Measurements from ENCODE around the gene RNF112. TPM values are rescaled to one million over a fixed set of nuclear protein-coding genes. Genes with fewer than 3 reads are reported as not detected.

RNF112 gene
- total RNA-seq, 2 donors from 2014 or later, result 2.8 to 8.3 TPM

- no peak for TF ChIP-seq CTCF (IDR thresholded peaks at IDR 0.05)
- ATAC-seq (ENCODE audit: insufficient number of reproducible peaks, low FRiP score, low read depth) (no peak), DNase-seq (ENCODE audit: low spot score) (no peak)
- Histone ChIP-seq H3K4me3 (no peak overlapping the region), H3K9me3 (no peaks in the 10 kb centered on the region), H3K27me3 (replicated peaks; ENCODE audit: insufficient read depth) (no peaks in the 10 kb centered on the region), H3K4me1 (ENCODE audit: control insufficient read depth in 1 of 2, low read depth in 2 of 2) (peaks cover 19 to 30% of the 10 kb centered on the region in 2 donors), H3K36me3 (no peaks in the 10 kb centered on the region), H3K27ac (no peak overlapping the region)
Observed at GRCh38 chr17:19401321-19402010, 9.6 kb upstream of the RNF112 start.

GRCh38 chr17:19402171-19402570, 8.9 kb upstream of the RNF112 start:
- H3K9me3 ChIP-seq, result no peaks in the 10 kb centered on the region
- H3K27me3 ChIP-seq (replicated peaks; ENCODE audit: insufficient read depth), result no peaks in the 10 kb centered on the region
- ATAC-seq (ENCODE audit: insufficient number of reproducible peaks, low FRiP score, low read depth) (no peak), DNase-seq (ENCODE audit: low spot score) (no peak)
- no peak overlapping the region for H3K27ac ChIP-seq
- TF ChIP-seq CTCF (IDR thresholded peaks at IDR 0.05), result no peak
- no peak overlapping the region for H3K4me3 ChIP-seq
- peaks cover 19 to 28% of the 10 kb centered on the region in 2 donors for H3K4me1 ChIP-seq (ENCODE audit: control insufficient read depth in 1 of 2, low read depth in 2 of 2)
- H3K36me3 ChIP-seq, result no peaks in the 10 kb centered on the region

GRCh38 chr17:19403021-19403420, 8.0 kb upstream of the RNF112 start:
- ATAC-seq (ENCODE audit: insufficient number of reproducible peaks, low FRiP score, low read depth), result no peak
- H3K9me3 ChIP-seq, result no peaks in the 10 kb centered on the region

GRCh38 chr17:19404264-19404663, 6.8 kb upstream of the RNF112 start:
- ATAC-seq (ENCODE audit: insufficient number of reproducible peaks, low FRiP score, low read depth), result no peak
- Histone ChIP-seq H3K27ac (no peak overlapping the region), H3K36me3 (no peaks in the 10 kb centered on the region), H3K4me3 (no peak overlapping the region), H3K4me1 (ENCODE audit: control insufficient read depth in 1 of 2, low read depth in 2 of 2) (peaks cover 0 to 7% of the 10 kb centered on the region in 2 donors), H3K27me3 (replicated peaks; ENCODE audit: insufficient read depth) (no peaks in the 10 kb centered on the region), H3K9me3 (no peaks in the 10 kb centered on the region)
- no peak for TF ChIP-seq CTCF (IDR thresholded peaks at IDR 0.05)
- DNase-seq (ENCODE audit: low spot score), result no peak

More at GRCh38 chr17:19403021-19403420, 8.0 kb upstream of the RNF112 start:
- Histone ChIP-seq H3K27ac (no peak overlapping the region), H3K4me3 (no peak overlapping the region), H3K27me3 (replicated peaks; ENCODE audit: insufficient read depth) (no peaks in the 10 kb centered on the region), H3K4me1 (ENCODE audit: control insufficient read depth in 1 of 2, low read depth in 2 of 2) (peaks cover 12 to 20% of the 10 kb centered on the region in 2 donors), H3K36me3 (no peaks in the 10 kb centered on the region)
- no peak for TF ChIP-seq CTCF (IDR thresholded peaks at IDR 0.05)
- DNase-seq (ENCODE audit: low spot score), result no peak

- Histone ChIP-seq H3K4me3 (no peak overlapping the region), H3K9me3 (no peaks in the 10 kb centered on the region), H3K27ac (no peak overlapping the region), H3K27me3 (replicated peaks; ENCODE audit: insufficient read depth) (no peaks in the 10 kb centered on the region), H3K4me1 (ENCODE audit: control insufficient read depth in 1 of 2, low read depth in 2 of 2) (no peaks in the 10 kb centered on the region), H3K36me3 (no peaks in the 10 kb centered on the region)
- TF ChIP-seq CTCF (IDR thresholded peaks at IDR 0.05), result no peak
- ATAC-seq (ENCODE audit: insufficient number of reproducible peaks, low FRiP score, low read depth) (no peak), DNase-seq (ENCODE audit: low spot score) (no peak)
Observed at GRCh38 chr17:19405114-19405513, 5.9 kb upstream of the RNF112 start.
